22Rv1 (cell line): ENCODE measurements around the gene EME1.
"Not testable (repeated sequence)": the region's sequence is repeated elsewhere in the genome, so short reads cannot be mapped to it uniquely, and the experiment has no call there.

Experiments used
- H3K27ac ChIP-seq: fragments of 450-650 bp; 2 replicates; pipeline ENCODE4 v1.5.1; 2017
- ZFX ChIP-seq: fragments of 450-650 bp; IDR thresholded peaks from 2 replicates; pipeline ENCODE4 v1.6.1; 2017; ENCODE audit warnings: antibody characterized with exemption, borderline replicate concordance
- TF ChIP-seq, protein P1 (sequence below): fragments of 450-650 bp; IDR thresholded peaks from 2 replicates; pipeline ENCODE4 v1.5.1; 2017; ENCODE audit warnings: mild to moderate bottlenecking

EME1 gene

DNA sequence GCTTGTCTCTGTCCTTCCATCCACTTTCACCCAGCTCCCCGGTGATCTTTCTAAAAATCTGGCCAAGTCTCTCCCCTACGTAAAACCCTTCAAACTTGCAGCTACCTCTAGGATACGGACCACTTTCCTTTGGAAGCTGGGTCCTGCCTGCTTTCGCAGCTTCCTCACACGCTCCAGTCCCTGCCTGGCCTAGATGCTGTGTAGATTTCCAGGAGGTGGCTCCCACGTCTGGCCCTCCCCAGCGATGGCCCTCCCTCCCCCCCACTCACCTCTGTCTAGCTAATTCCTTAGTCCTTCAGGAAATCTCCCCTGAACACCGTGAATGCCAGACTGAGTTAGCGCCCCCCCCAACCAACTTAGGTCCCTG, 24.9 kb downstream of the EME1 start:
- H3K27ac ChIP-seq, result no peak overlapping the region
- TF ChIP-seq ZFX, result no peak
- TF ChIP-seq, protein P1, sequence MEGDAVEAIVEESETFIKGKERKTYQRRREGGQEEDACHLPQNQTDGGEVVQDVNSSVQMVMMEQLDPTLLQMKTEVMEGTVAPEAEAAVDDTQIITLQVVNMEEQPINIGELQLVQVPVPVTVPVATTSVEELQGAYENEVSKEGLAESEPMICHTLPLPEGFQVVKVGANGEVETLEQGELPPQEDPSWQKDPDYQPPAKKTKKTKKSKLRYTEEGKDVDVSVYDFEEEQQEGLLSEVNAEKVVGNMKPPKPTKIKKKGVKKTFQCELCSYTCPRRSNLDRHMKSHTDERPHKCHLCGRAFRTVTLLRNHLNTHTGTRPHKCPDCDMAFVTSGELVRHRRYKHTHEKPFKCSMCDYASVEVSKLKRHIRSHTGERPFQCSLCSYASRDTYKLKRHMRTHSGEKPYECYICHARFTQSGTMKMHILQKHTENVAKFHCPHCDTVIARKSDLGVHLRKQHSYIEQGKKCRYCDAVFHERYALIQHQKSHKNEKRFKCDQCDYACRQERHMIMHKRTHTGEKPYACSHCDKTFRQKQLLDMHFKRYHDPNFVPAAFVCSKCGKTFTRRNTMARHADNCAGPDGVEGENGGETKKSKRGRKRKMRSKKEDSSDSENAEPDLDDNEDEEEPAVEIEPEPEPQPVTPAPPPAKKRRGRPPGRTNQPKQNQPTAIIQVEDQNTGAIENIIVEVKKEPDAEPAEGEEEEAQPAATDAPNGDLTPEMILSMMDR, result no peak

DNA sequence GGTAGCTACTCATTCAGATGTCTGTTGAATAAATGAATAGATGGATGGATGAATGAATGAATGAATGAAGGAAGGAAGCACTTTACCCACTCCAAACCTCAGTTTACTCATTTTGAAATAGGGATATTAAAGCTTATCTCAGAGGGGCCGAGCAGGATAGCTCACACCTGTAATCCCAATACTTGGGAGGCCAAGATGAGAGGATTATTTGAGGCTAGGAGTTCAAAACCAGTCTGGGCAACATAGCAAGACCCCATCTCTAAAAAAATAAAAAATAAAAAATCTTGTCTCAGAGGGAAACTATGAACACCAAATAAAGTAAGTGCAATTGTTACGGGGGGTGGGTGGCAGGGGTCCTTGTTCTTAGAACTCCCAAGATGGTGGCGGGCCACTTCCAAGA, 25.6 kb downstream of the EME1 start:
- not testable (repeated sequence) for H3K27ac ChIP-seq

DNA sequence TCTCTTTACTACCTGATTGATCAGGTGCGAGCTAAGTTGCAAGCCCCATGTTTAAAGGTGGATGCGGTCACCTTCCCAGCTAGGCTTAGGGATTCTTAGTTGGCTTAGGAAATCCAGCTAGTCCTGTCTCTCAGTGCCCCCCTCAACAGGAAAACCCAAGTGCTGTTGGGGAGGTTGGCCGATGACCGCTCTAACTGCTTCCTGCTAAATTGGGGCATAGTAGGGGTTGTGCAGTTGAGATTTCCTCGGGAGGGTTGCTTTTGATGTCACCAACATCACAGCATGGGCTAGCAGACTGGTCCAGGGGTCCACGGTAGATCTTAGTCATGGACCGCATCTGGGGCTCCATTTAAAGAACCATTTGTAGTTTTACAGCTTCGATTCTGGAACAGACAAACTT, 26.6 kb downstream of the EME1 start:
- not testable (repeated sequence) for H3K27ac ChIP-seq

DNA sequence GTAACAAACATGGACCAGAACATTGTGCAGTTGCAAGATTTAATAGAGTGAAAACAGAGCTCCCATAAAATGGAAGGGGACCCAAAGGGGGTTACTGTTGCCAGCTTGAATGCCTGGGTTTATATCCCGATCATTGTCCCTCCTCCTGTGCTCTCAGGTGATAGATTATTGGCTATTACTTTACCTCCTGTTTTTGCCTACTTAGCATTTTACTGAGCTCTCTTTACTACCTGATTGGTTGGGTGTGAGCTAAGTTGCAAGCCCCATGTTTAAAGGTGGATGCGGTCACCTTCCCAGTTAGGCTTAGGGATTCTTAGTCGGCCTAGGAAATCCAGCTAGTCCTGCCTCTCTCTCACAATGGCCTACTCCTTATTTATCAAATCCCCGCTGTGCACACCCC, 32.3 kb downstream of the EME1 start:
- not testable (repeated sequence) for H3K27ac ChIP-seq

DNA sequence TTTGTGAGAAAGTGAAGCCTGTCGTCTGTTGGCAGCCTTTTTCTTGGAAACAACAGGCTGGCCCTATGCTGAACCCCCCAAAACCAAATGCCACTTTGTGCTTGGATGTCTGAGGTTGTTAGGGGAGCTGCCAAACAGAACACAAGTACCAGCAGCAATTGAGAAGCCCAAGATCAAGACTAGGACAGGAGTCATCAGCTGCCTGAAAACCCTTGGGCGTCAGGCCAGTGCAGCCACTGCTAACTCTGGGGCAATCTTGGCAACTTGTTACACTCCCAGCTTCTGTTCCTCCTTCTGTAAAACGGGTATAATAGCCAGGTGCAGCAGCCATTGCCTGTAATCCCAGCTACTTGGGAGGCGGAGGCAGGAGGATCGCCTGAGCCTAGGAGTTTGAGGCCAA, 33.5 kb downstream of the EME1 start:
- H3K27ac ChIP-seq, result no peak overlapping the region
- TF ChIP-seq ZFX, result no peak
- TF ChIP-seq, protein P1, result no peak

DNA sequence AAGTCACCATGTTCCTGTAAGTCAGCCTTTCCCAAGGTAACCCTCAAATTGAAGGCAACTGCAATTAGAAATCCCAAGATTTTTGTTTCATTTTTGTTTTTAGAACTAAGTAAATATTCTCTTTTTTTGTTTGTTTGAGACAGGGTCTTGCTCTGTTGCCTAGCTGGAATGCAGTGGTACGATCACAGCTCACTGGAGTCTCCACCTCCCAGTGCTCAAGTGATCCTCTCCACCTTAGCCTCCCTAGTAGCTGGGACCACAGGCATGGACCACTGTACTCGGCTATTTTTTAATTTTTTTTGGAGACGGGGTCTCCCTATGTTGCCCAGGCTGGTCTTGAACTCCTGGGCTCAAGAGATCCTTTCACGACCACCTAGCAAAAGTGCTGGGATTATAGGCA, 34.9 kb downstream of the EME1 start:
- TF ChIP-seq, protein P1, result no peak
- no peak for TF ChIP-seq ZFX
- no peak overlapping the region for H3K27ac ChIP-seq

DNA sequence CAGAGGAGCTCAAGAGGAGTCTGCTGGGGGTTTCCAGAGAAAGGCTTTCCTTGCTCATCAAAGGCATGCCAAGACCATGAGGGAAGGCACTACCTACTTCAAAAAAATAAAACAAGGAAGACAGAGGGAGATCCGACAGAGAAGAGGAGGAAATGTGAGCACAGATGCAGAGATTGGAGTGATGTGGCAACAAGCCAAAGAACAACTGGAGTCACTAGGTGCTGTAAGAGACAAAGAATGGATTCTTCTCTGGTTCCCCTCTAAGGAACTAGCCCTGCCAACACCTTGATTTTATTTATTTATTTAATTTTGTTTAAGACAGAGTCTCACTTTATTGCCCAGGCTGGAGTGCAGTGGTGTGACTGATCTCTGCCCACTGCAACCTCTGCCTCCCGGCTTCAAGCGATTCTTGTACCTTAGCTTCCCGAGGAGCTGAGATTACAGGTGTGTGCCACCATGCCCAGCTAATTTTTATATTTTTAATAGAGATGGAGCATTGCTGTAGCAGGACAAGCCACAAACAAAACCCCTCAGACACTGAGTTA, 39.2 kb downstream of the EME1 start:
- TF ChIP-seq, protein P1, result no peak
- no peak overlapping the region for H3K27ac ChIP-seq

DNA sequence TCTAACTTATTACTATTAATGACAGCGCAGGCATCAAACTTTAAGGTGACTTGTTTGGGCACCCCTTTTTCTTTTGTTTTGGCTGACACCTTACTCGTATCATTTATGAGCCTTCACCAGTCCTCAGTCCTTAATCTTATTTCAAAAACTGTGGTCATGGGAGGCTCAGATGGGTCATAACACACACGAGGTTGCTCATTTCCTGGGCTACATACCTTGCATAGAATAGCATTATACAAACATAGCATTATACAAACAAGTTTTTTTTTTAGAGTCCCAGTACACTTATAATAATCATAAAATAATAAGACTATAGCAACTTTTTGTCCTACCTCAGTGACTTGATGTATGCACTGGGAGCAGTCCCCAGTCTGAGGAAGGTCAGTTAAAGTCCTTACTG, 41.8 kb downstream of the EME1 start:
- no peak overlapping the region for H3K27ac ChIP-seq
- TF ChIP-seq ZFX, result no peak
- TF ChIP-seq, protein P1, result no peak

DNA sequence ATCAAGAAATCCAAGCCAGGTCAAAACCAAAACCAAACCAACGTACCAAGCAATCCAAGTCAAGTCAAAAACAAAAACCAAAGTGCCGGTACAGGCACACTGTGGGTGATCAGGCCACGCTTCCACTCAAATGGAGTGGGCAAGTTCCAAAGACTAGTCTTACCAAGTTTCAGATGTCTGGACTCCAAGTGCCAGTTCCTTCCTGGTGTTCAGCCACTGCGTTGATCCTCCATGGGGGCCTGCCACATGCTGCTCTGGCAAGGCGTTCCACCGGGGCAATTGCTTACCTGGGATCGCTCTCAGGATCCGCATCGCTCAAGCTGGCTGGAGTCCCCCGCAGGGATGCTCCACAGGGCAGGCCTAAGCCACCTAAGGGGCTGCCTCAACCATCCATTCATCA, 46.5 kb downstream of the EME1 start:
- not testable (repeated sequence) for H3K27ac ChIP-seq

DNA sequence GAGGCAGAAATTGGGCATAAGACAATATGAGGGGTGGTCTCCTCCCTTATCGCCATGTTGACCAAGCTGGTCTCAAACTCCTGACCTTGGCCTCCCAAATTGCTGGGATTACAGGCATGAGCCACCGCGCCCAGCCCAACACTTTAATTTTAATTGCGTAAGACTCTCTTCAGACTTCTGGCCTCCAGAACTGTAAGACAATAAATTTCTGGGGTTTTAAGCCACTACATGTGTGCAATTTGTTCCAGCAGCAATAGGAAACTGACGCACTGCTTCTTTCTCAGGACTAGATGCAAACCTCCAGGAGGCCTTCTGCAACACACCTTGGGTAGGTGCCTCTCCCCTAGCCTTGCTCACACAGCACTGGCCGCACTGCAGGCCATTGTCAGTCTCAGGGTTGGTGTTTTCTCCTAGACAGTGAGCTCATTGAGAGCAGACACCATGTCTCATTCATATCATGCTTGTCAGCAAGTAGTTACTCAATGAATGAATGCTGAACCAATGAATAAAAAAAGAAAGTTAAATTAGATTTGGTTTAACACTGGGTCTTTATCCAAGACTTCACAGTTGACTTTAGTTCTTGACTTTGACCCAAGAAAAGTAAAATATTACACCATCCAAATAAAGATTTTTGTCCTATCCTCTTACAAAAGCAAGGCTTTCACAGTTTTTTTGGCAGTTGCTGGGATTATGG, 47.5 kb downstream of the EME1 start:
- H3K27ac ChIP-seq, result no peak overlapping the region

More for the DNA sequence above, 47.5 kb downstream of the EME1 start:
- no peak for TF ChIP-seq ZFX
- TF ChIP-seq, protein P1, result no peak
